ENCODE measurements around the gene SNAI3. TPM values are rescaled to one million over a fixed set of nuclear protein-coding genes. Genes with fewer than 3 reads are reported as not detected.

SNAI3 gene
- total RNA-seq, 4 donors from 2014 or later, result 1.2 to 2.2 (median 1.6) TPM

DNA sequence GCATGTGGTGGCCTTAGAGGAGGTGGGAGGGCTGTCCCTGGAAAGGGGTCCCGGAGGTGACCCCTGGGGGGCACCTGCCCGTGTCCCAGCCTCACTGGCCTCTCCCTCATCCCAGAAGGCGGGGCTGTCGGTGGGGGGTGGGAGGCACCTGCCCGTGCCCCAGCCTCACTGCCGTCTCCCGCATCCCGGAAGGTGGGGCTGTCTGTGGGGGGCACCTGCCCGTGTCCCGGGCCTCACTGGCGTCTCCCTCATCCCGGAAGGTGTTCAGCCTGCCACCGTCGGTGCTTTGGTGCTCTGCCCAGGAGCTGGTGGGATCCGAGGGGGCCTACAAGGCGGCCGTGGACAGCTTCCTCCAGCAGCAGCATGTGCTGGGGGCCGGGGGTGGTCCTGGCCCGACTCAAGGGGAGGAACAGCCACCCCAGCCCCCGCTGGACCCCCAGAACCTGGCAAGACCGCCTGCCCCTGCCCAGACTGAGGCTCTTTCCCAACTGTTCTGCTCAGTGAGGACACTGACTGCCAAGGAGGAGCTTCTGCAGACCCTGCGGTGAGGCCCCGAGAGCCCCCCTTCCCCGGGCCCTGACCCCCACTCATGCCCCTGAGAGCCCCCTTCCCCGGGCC is 26.2 kb upstream of the SNAI3 start:
- H3K36me3 ChIP-seq, result peaks cover 0 to 39% of the 10 kb centered on the region in 2 donors

DNA sequence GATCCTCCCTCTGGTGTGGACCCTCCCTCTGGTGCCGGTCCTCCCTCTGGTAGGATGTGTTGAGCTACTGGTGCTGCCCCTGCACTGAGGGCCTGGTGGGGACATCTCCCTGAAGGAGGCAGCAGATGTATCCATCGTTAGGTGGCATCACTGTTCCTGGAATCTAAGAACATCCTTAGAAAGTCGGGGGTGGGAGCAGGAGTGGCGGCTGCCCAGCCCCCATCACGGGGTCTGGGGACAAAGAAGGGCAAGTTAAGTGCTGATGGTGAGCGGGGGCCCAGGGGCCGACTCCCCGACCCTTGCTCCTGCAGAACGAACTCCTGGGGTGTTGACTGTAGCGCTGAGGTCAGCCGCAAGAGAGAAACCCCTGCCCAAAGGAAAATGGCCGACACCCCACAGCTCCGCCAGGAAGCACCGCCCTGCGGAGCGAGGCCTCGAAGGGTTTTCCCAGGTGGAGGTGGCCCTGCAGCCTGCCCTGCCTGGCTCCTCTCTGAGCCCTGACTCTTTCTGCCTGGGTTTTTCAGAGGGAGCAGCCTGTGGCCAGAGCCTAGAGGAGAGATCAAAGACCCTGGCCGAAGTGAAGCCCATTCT is 25.5 kb upstream of the SNAI3 start:
- in situ Hi-C loops (cut with MboI; ENCODE audit: low sequenced_read_pairs in 4 of 4) (no loop called here), intact Hi-C loops (cut with DNase I; ENCODE audit: low total_unique reads) (no loop called here)
- H3K27me3 ChIP-seq, result no peaks in the 10 kb centered on the region
- peaks cover 11 to 15% of the 10 kb centered on the region in 2 donors for H3K4me1 ChIP-seq
- peaks cover 0 to 33% of the 10 kb centered on the region in 2 donors for H3K36me3 ChIP-seq
- no peaks in the 10 kb centered on the region for H3K9me3 ChIP-seq
- DNase-seq, result no peak
- no peak for TF ChIP-seq POLR2A (IDR thresholded peaks at IDR 0.05)
- TF ChIP-seq, protein P1, sequence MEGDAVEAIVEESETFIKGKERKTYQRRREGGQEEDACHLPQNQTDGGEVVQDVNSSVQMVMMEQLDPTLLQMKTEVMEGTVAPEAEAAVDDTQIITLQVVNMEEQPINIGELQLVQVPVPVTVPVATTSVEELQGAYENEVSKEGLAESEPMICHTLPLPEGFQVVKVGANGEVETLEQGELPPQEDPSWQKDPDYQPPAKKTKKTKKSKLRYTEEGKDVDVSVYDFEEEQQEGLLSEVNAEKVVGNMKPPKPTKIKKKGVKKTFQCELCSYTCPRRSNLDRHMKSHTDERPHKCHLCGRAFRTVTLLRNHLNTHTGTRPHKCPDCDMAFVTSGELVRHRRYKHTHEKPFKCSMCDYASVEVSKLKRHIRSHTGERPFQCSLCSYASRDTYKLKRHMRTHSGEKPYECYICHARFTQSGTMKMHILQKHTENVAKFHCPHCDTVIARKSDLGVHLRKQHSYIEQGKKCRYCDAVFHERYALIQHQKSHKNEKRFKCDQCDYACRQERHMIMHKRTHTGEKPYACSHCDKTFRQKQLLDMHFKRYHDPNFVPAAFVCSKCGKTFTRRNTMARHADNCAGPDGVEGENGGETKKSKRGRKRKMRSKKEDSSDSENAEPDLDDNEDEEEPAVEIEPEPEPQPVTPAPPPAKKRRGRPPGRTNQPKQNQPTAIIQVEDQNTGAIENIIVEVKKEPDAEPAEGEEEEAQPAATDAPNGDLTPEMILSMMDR (IDR thresholded peaks at IDR 0.05 in 4 of 5, conservative IDR thresholded peaks at IDR 0.05 in 1 of 5), result no peak
- no peak overlapping the region for H3K27ac ChIP-seq
- no peak for ATAC-seq
- no peak overlapping the region for H3K4me3 ChIP-seq

More for the DNA sequence above, 26.2 kb upstream of the SNAI3 start:
- Histone ChIP-seq H3K27me3 (no peaks in the 10 kb centered on the region), H3K27ac (no peak overlapping the region), H3K4me3 (no peak overlapping the region), H3K9me3 (no peaks in the 10 kb centered on the region), H3K4me1 (peaks cover 4 to 9% of the 10 kb centered on the region in 2 donors)
- ATAC-seq (no peak), DNase-seq (no peak)
- intact Hi-C loops (cut with DNase I; ENCODE audit: low total_unique reads), result no loop called here
- in situ Hi-C loops (cut with MboI; ENCODE audit: low sequenced_read_pairs in 4 of 4), result no loop called here
- TF ChIP-seq, protein P1 (IDR thresholded peaks at IDR 0.05 in 4 of 5, conservative IDR thresholded peaks at IDR 0.05 in 1 of 5), result no peak
- no peak for TF ChIP-seq POLR2A (IDR thresholded peaks at IDR 0.05)

DNA sequence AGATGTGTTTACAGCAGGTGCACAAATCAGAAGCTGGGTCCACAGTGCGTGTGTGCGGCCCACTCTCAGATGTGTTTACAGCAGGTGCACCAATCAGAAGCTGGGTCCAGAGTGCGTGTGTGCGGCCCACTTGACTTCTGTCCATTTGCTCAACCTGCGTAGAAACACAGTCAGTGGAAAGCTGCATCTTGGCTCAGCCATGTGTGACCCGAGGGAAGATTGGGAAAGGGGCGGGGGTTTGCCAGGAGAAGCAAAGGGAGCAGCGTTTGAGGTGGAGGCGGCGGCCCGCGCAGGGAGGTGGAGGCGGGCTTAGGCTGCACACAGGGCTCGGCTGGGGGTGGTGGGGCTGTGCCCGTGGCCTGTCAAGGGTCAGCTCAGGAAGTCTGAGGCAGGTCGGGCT is 24.2 kb upstream of the SNAI3 start:
- Histone ChIP-seq H3K4me1 (peaks cover 12 to 18% of the 10 kb centered on the region in 2 donors), H3K9me3 (no peaks in the 10 kb centered on the region), H3K4me3 (no peak overlapping the region), H3K27ac (no peak overlapping the region), H3K36me3 (peaks cover 0 to 20% of the 10 kb centered on the region in 2 donors), H3K27me3 (no peaks in the 10 kb centered on the region)
- in situ Hi-C loops (cut with MboI; ENCODE audit: low sequenced_read_pairs in 4 of 4), result no loop called here
- ATAC-seq, result no peak
- no peak for TF ChIP-seq POLR2A (IDR thresholded peaks at IDR 0.05)
- TF ChIP-seq, protein P1 (IDR thresholded peaks at IDR 0.05 in 4 of 5, conservative IDR thresholded peaks at IDR 0.05 in 1 of 5), result no peak
- no peak for DNase-seq
- intact Hi-C loops (cut with DNase I; ENCODE audit: low total_unique reads), result no loop called here

DNA sequence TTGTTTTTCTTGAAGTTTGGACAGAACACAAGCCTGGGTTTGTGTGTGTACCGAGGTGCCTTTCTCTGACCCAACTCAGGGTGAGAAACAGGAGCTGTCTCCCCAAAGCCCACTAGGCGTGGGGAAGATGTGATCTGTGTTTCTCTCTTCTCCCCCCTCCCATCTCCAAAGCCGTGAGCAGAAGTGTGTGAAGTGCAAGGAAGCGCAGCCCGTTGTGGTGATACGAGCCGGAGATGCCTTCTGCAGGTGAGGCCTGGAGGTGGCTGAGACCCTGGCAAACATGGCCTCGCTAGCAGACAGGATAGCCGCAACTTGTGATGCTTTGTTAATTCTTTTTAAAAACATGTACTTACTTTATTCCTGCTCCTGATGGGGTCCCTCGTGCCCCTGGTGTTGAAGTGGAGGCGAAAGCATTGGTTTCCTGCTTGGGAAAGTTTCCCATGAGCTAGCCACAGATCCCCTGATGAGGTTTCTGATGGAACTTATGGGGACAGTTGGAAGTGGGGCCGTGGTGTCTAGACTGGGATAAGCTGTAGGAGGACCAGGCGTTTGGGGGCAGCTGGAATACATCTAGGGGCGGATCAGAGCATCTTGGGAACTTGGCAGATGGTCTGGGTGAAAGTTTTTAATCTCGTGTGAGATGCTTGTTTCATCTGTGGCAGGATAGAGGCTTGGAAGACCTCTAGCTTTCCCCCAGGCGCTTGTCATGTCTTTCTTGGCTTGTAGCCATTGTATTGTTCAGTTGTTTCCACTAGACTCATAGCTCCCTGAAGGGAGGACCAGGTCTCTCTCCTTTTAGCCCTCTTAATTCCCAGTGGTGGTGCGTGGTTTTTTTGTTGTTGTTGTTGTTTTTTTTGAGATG is 20.9 kb upstream of the SNAI3 start:
- Histone ChIP-seq H3K4me1 (peaks cover 19 to 33% of the 10 kb centered on the region in 2 donors), H3K27me3 (no peaks in the 10 kb centered on the region), H3K9me3 (no peaks in the 10 kb centered on the region), H3K36me3 (no peaks in the 10 kb centered on the region), H3K4me3 (peak overlapping the region; percentile 68 to 99 (median 81)), H3K27ac (peak overlapping the region; percentile 80 to 95 (median 88))
- in situ Hi-C loops (cut with MboI; ENCODE audit: low sequenced_read_pairs in 4 of 4) (loop anchor here in 1 of 4 donors (10.0 kb wide), 1 partner anchor 132 kb away; the partner anchor contains the start of gene ZC3H18), intact Hi-C loops (cut with DNase I; ENCODE audit: low total_unique reads) (loop anchor here (1.0 to 10.0 kb wide), 4 partner anchors 20 to 148 kb away; partner anchors contain the start of genes GALNS, MVD, SNAI3 and TRAPPC2L)
- no peak for DNase-seq
- no peak for ATAC-seq
- TF ChIP-seq, protein P1 (IDR thresholded peaks at IDR 0.05 in 4 of 5, conservative IDR thresholded peaks at IDR 0.05 in 1 of 5), result no peak
- no peak for TF ChIP-seq POLR2A (IDR thresholded peaks at IDR 0.05)

Measured in gastrocnemius medialis (tissue), 4 donors.